ENCODE data around the gene MRPL33. TPM values are rescaled to one million over a fixed set of nuclear protein-coding genes. Genes with fewer than 3 reads are reported as not detected.

MRPL33 gene
- total and polyA plus RNA-seq, 2 experiments from 2014 or later = 80.5 to 310 TPM

GRCh38 chr2:27724191-27724590 lies 47.3 kb upstream of the MRPL33 start:
- no peak overlapping the region for H3K27ac Mint-ChIP-seq
- Histone ChIP-seq H3K27me3 (ENCODE audit: insufficient read depth) (no peaks in the 10 kb centered on the region), H3K4me3 (no peak overlapping the region), H2AFZ (peak overlapping the region; percentile 60; the same call in 1 of the 2 replicates), H3K4me2 (no peak overlapping the region), H3K79me2 (replicated peaks; ENCODE audit: insufficient read depth) (no peaks in the 10 kb centered on the region), H4K20me1 (replicated peaks; ENCODE audit: insufficient read depth) (no peaks in the 10 kb centered on the region), H3K9me2 (ENCODE audit: insufficient read depth) (no peaks in the 10 kb centered on the region), H3K27ac (ENCODE audit: low read depth) (no peak overlapping the region), H3K4me1 (ENCODE audit: insufficient read depth) (peaks cover 17% of the 10 kb centered on the region), H3K36me3 (ENCODE audit: insufficient read depth) (no peaks in the 10 kb centered on the region), H3F3A (replicated peaks; ENCODE audit: low read depth) (no peaks in the 10 kb centered on the region)
- H3K27me3 Mint-ChIP-seq (ENCODE audit: insufficient read depth, low read depth, poor library complexity) = peaks cover 3% of the 10 kb centered on the region
- no peaks in the 10 kb centered on the region for H3K36me3 Mint-ChIP-seq (ENCODE audit: low read depth)
- no peak overlapping the region for H3K4me3 Mint-ChIP-seq
- ATAC-seq = peak; percentile 18
- no peaks in the 10 kb centered on the region for H3K9me3 Mint-ChIP-seq
- TF ChIP-seq STAT1 (IDR thresholded peaks at IDR 0.05; ENCODE audit: unreplicated experiment) = no peak
- TF ChIP-seq ZNF114 (CRISPR knock-in tag; IDR thresholded peaks at IDR 0.05) = no peak
- TF ChIP-seq CREB1 (CRISPR knock-in tag; IDR thresholded peaks at IDR 0.05; ENCODE audit: low read depth) = no peak
- no peak for TF ChIP-seq EZH2phosphoT487 (IDR thresholded peaks at IDR 0.05; ENCODE audit: unreplicated experiment)
- TF ChIP-seq POLR2AphosphoS5 (IDR thresholded peaks at IDR 0.05; ENCODE audit: low read depth) = no peak
- TF ChIP-seq ETS1 (IDR thresholded peaks at IDR 0.05) = no peak
- TF ChIP-seq ZNF462 (CRISPR knock-in tag; IDR thresholded peaks at IDR 0.05) = no peak
- no peak for DNase-seq (ENCODE audit: low spot score)
- peaks cover 39% of the 10 kb centered on the region for H3K4me1 Mint-ChIP-seq
